GM12873 (cell line): ENCODE data around the gene C1orf159.

Source experiments
- CTCF ChIP-seq: IDR thresholded peaks from 2 replicates; pipeline ENCODE4 v1.5.1; 2012; ENCODE audit warnings: low read depth, mild to moderate bottlenecking, moderate library complexity, low read length, control low read depth; ENCODE audit not compliant: insufficient read depth; ENCODE audit errors: missing control alignments

C1orf159 gene

GRCh38 chr1:1072299-1072848 is 43.5 kb downstream of the C1orf159 start:
- no peak for TF ChIP-seq CTCF

GRCh38 chr1:1071486-1072298 is 44.2 kb downstream of the C1orf159 start:
- no peak for TF ChIP-seq CTCF

GRCh38 chr1:1069711-1070676 is 45.9 kb downstream of the C1orf159 start:
- no peak for TF ChIP-seq CTCF

GRCh38 chr1:1069056-1069710 is 46.7 kb downstream of the C1orf159 start:
- TF ChIP-seq CTCF, result no peak

- TF ChIP-seq CTCF, result no peak
Observed at GRCh38 chr1:1068517-1069055, 47.3 kb downstream of the C1orf159 start.

- no peak for TF ChIP-seq CTCF
Observed at GRCh38 chr1:1067860-1068516, 47.9 kb downstream of the C1orf159 start.
